SU-DHL-6 (cell line): Measurements from ENCODE around the gene SETDB1.

Experiments
- H2AFZ ChIP-seq: fragments of 200-600 bp; sonication (generic); 2 replicates; pipeline ENCODE4 v1.6.1; 2014; ENCODE audit warnings: low read depth, mild to moderate bottlenecking, moderate library complexity, mixed read lengths, antibody characterized with exemption, low read length; ENCODE audit not compliant: severe bottlenecking
- H3F3A ChIP-seq: fragments of 200-600 bp; shearing (Covaris generic); 2 replicates; pipeline ENCODE4 v1.6.0; 2016; ENCODE audit warnings: antibody characterized with exemption, mild to moderate bottlenecking; ENCODE audit not compliant: insufficient read depth
- H3K27ac ChIP-seq: fragments of 200-600 bp; sonication (generic); 2 replicates; pipeline ENCODE4 v1.5.1; 2016; ENCODE audit warnings: low read depth, mild to moderate bottlenecking, low read length, moderate library complexity, mixed read lengths
- H3K27me3 ChIP-seq: fragments of 200-600 bp; sonication (generic), shearing (Covaris generic); 2 replicates; pipeline ENCODE4 v1.6.0; 2014; ENCODE audit warnings: mild to moderate bottlenecking, low read length
- H3K36me3 ChIP-seq: fragments of 200-600 bp; sonication (generic); 2 replicates; pipeline ENCODE4 v1.6.1; 2014; ENCODE audit warnings: mild to moderate bottlenecking, low read length, mixed read lengths
- H3K4me2 ChIP-seq: fragments of 300-600, 200-600 bp; shearing (Covaris generic), sonication (generic); 2 replicates; pipeline ENCODE4 v1.6.0; 2014; ENCODE audit warnings: low read length, low read depth, mild to moderate bottlenecking; ENCODE audit not compliant: poor library complexity, severe bottlenecking
- H3K4me3 ChIP-seq: fragments of 200-600 bp; sonication (generic); 2 replicates; pipeline ENCODE4 v1.5.1; 2014; ENCODE audit warnings: antibody characterized with exemption, low read length, mild to moderate bottlenecking, mixed read lengths; ENCODE audit not compliant: insufficient read depth, poor library complexity, severe bottlenecking
- H3K79me2 ChIP-seq: fragments of 200-600 bp; sonication (generic); 2 replicates; pipeline ENCODE4 v1.6.1; 2014; ENCODE audit warnings: mild to moderate bottlenecking, low read length, moderate library complexity; ENCODE audit not compliant: insufficient read depth
- H3K9ac ChIP-seq: fragments of 200-600 bp; sonication (generic); 2 replicates; pipeline ENCODE4 v1.7.0; 2014; ENCODE audit warnings: mild to moderate bottlenecking, low read length
- H3K9me2 ChIP-seq: fragments of 200-600 bp; sonication (generic); replicated peaks from 2 replicates; pipeline ENCODE4 v1.6.1; 2014; ENCODE audit warnings: low read length; ENCODE audit not compliant: insufficient read depth
- H3K9me3 ChIP-seq: fragments of 200-600 bp; sonication (generic); 2 replicates; pipeline ENCODE4 v1.6.1; 2014; ENCODE audit warnings: low read length, mixed read lengths; ENCODE audit not compliant: insufficient read depth
- H4K20me1 ChIP-seq: fragments of 200-600 bp; sonication (generic); 2 replicates; pipeline ENCODE4 v1.6.1; 2014; ENCODE audit warnings: low read depth, mild to moderate bottlenecking, antibody characterized with exemption, low read length, moderate library complexity, mixed read lengths
- CTCF ChIP-seq: fragments of 200-600 bp; sonication (generic); IDR thresholded peaks from one replicate; pipeline ENCODE4 v1.5.1; 2017; ENCODE audit warnings: antibody characterized with exemption, mild to moderate bottlenecking, low read length, moderate library complexity; ENCODE audit not compliant: insufficient read depth, poor library complexity, severe bottlenecking
- EZH2phosphoT487 ChIP-seq: fragments of 200-600 bp; sonication (generic), shearing (Covaris generic); conservative IDR thresholded peaks from 2 replicates; pipeline ENCODE4 v1.6.1; 2018; ENCODE audit warnings: mild to moderate bottlenecking, antibody characterized with exemption, low read length, moderate library complexity, mixed read lengths

The SETDB1 gene

DNA sequence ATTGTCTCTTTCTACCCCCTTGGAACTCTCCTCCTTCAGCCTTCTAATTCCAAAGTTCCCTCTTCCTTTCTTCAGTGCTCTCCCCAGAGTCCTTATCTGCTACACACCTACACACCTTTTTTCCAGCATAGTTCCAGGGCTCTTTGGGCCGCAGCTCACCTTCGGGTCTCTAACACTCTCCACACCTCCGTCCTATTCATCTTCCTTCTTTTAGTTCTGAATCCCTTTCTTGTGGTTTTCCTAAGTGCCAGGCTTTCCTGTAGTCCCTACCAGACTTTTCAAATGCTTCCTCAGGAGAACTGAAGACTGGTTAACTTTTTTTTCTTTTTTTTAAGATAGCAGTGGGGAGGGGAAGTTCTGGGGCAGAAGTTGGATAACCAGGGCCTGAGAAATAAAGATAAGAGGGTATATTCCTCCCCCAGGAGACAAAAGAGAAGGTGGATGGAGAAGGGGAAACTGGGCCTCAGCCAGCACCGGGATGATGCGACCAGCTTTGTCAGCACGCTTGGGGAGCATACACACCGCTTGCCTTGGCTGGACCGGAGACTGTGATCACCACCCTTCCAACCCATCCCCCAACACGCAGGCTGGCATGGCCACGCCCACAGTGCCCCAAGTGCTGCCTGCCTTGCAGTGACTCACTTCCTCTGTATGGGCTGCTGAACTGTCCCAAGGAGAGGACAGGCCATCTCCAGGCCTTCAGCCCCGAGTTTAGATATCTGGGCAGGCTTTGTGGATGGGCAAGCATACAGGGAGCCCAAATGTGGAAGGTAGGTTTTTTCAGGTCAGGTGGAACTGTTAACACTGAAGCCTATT lies 50.9 kb downstream of the SETDB1 start:
- no peak overlapping the region for H2AFZ ChIP-seq
- no peaks in the 10 kb centered on the region for H4K20me1 ChIP-seq
- no peak overlapping the region for H3K9ac ChIP-seq
- H3K4me2 ChIP-seq, result peak overlapping the region; percentile 16
- H3K9me3 ChIP-seq, result no peaks in the 10 kb centered on the region
- no peaks in the 10 kb centered on the region for H3K36me3 ChIP-seq
- H3K9me2 ChIP-seq, result no peaks in the 10 kb centered on the region
- peaks cover 21% of the 10 kb centered on the region for H3K79me2 ChIP-seq
- H3F3A ChIP-seq, result peaks cover 12% of the 10 kb centered on the region
- H3K27ac ChIP-seq, result no peak overlapping the region
- H3K27me3 ChIP-seq, result no peaks in the 10 kb centered on the region
- H3K4me3 ChIP-seq, result no peak overlapping the region
- TF ChIP-seq CTCF (no peak), EZH2phosphoT487 (no peak)

DNA sequence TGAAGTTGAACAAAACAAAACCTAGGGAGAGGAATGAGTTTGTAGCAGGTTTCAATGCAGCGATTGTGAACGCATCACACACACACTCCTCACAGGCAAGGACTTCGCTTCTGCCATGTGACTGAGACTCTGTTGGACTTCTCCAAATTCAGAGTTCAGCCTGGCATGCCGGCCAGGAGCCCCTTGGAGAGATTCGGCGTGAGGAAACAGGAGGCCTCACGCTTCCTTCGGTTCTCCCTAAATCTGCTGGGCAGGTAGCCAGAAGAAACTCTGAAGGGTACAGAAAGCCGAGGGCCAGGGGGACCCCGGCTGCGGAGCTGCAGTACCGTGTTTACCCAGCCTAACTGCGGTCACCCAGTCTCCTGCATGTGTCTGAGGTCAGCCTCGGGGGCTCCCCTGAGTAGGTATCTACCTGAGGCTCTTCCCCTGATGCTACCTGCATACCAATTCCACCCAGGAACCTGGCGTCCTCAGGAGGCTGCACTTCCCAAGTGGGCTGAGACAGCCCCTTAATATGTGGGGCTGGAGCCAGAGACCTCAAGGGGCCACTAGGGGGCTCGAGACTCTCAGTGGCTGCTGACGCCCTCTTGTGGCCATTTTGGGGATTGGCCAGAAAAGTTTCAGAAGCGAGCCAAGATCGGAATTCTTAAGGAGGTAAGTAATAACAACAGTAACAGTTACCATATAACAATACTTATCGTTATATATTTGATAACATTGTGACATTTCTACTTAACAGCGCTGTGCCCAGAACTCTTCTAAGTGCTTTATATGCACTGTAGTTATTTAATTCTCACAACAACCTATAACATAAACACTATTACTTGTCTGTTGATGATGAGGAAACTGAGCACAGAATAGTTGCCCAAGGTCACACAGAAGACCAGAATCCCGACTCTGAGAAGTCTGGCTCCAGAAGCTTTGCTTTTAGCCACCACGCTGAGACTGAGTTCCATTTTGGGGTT lies 53.2 kb downstream of the SETDB1 start:
- Histone ChIP-seq H3F3A (peaks cover 4% of the 10 kb centered on the region; the same call in 1 of the 2 replicates), H3K4me3 (peak overlapping the region; percentile 36), H3K27ac (no peak overlapping the region), H3K79me2 (no peaks in the 10 kb centered on the region), H2AFZ (peak overlapping the region; percentile 91), H3K9ac (peak overlapping the region; percentile 43; the same call in 1 of the 2 replicates), H3K9me2 (no peaks in the 10 kb centered on the region), H3K9me3 (no peaks in the 10 kb centered on the region), H3K27me3 (no peaks in the 10 kb centered on the region), H3K36me3 (no peaks in the 10 kb centered on the region), H4K20me1 (no peaks in the 10 kb centered on the region), H3K4me2 (peak overlapping the region; percentile 55)
- peak; percentile 100 for TF ChIP-seq CTCF
- TF ChIP-seq EZH2phosphoT487, result no peak

DNA sequence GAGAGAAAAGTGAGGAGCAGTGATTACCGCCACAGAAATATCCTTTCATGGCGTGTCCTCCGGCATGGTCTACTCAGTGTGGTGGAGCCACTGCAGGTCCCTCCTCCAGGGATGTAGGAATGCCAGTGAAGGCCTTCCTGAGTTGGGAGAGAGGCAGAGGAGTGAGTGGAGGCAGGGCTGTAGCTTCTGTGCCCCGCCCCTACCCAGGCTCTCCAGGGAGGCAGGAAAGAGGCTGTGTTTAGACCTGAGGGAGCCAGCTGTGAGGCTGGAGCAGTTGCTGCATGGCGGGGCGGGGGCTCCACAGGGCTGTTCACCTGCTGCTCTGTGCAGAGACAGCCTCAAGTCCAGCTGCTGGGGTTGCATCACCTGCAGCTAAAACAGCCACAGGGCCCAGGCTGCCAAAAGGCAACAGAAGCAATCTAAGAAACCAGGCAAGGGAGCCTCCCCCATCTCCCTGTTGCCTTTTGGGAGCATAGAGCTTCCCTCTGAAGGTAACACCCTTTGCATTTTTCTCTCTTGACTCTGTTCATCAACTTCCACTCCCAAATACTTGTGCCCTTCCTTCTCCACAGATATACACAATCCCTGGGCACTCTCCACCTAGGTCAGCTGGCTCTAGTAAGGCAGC lies 55.1 kb downstream of the SETDB1 start:
- no peaks in the 10 kb centered on the region for H4K20me1 ChIP-seq
- no peaks in the 10 kb centered on the region for H3K9me2 ChIP-seq
- H3K79me2 ChIP-seq, result no peaks in the 10 kb centered on the region
- H3K4me3 ChIP-seq, result no peak overlapping the region
- no peak overlapping the region for H3K4me2 ChIP-seq
- no peak overlapping the region for H3K9ac ChIP-seq
- no peaks in the 10 kb centered on the region for H3F3A ChIP-seq
- H3K36me3 ChIP-seq, result no peaks in the 10 kb centered on the region
- no peak for TF ChIP-seq CTCF
- TF ChIP-seq EZH2phosphoT487, result no peak
- H2AFZ ChIP-seq, result no peak overlapping the region
- no peaks in the 10 kb centered on the region for H3K27me3 ChIP-seq
- no peak overlapping the region for H3K27ac ChIP-seq
- no peaks in the 10 kb centered on the region for H3K9me3 ChIP-seq
